Keratinocyte (primary cell): ENCODE results near the gene PRKAR1B. TPM values are rescaled to one million over a fixed set of nuclear protein-coding genes. Genes with fewer than 3 reads are reported as not detected.

ENCODE experiments used
- DNase-seq: peaks from one replicate; pipeline ENCODE4 v3.0.0-alpha.2; 2011; ENCODE audit warnings: low read depth, missing footprints, low spot score
- FAIRE-seq: peaks from 2 replicates; lab custom pipeline; 2011; peaks lifted over from hg19 to GRCh38; lab: Jason Lieb, UNC
- H2AFZ ChIP-seq: 2 replicates; pipeline ENCODE4 v1.6.0; 2012; ENCODE audit warnings: low read length, control low read depth, inconsistent platforms; ENCODE audit not compliant: control insufficient read depth
- H3K27ac ChIP-seq: 2 replicates; pipeline ENCODE4 v1.5.1; 2011; ENCODE audit warnings: low read length; ENCODE audit not compliant: control insufficient read depth, insufficient read depth
- H3K27me3 ChIP-seq: 3 replicates; pipeline ENCODE4 v1.6.0; 2011; ENCODE audit warnings: low read length; ENCODE audit not compliant: control insufficient read depth, insufficient read depth; ENCODE audit errors: extremely low read depth
- H3K36me3 ChIP-seq, 2 experiments: 2 replicates in 1 of 2; 3 replicates in 1 of 2; pipeline ENCODE4 v1.5.1; 2011; ENCODE audit warnings: low read length in 2 of 2, mild to moderate bottlenecking in 1 of 2; ENCODE audit not compliant: control insufficient read depth in 2 of 2, insufficient read depth in 2 of 2; ENCODE audit errors: extremely low read depth in 1 of 2
- H3K4me1 ChIP-seq: 3 replicates; pipeline ENCODE4 v1.5.1; 2011; ENCODE audit warnings: low read length; ENCODE audit not compliant: control insufficient read depth, insufficient read depth; ENCODE audit errors: extremely low read depth
- H3K4me2 ChIP-seq: 3 replicates; pipeline ENCODE4 v1.6.0; 2011; ENCODE audit warnings: low read depth, low read length; ENCODE audit not compliant: control insufficient read depth, insufficient read depth; ENCODE audit errors: extremely low read depth
- H3K4me3 ChIP-seq, 3 experiments: fragments of 200-600 bp in 1 of 3; sonication (generic) in 1 of 3; 2 replicates in 2 of 3; 3 replicates in 1 of 3; pipeline ENCODE4 v1.5.1; 2011 to 2016; ENCODE audit warnings: low read length in 3 of 3, mild to moderate bottlenecking in 3 of 3, control low read depth in 2 of 3, inconsistent platforms in 1 of 3, low read depth in 1 of 3, mixed read lengths in 1 of 3, mixed run types in 1 of 3, moderate library complexity in 1 of 3; ENCODE audit not compliant: control insufficient read depth in 2 of 3, insufficient read depth in 2 of 3; ENCODE audit errors: extremely low read depth in 1 of 3
- H3K79me2 ChIP-seq: 2 replicates; pipeline ENCODE4 v1.6.0; 2012; ENCODE audit warnings: low read length; ENCODE audit not compliant: control insufficient read depth, insufficient read depth
- H3K9ac ChIP-seq: 3 replicates; pipeline ENCODE4 v1.6.0; 2011; ENCODE audit warnings: low read length; ENCODE audit not compliant: control insufficient read depth, insufficient read depth; ENCODE audit errors: extremely low read depth
- H3K9me1 ChIP-seq: 3 replicates; pipeline ENCODE4 v1.6.0; 2011; ENCODE audit warnings: low read length; ENCODE audit not compliant: control insufficient read depth, insufficient read depth; ENCODE audit errors: extremely low read depth
- H3K9me3 ChIP-seq: 2 replicates; pipeline ENCODE4 v1.5.1; 2012; ENCODE audit warnings: low read depth, low read length; ENCODE audit not compliant: control insufficient read depth
- H4K20me1 ChIP-seq: 3 replicates; pipeline ENCODE4 v1.6.0; 2011; ENCODE audit warnings: low read length; ENCODE audit not compliant: control insufficient read depth, insufficient read depth; ENCODE audit errors: extremely low read depth
- EZH2 ChIP-seq: IDR thresholded peaks from one replicate; pipeline ENCODE4 v1.6.1; 2012; ENCODE audit warnings: inconsistent platforms, mild to moderate bottlenecking, low read length, moderate library complexity
- dilution Hi-C: fragments of 300-500 bp; cut with MboI; formaldehyde crosslinking; loops from one replicate; pipeline ENCODE4 v1.7.0; 2020; ENCODE audit warnings: low sequenced_read_pairs; ENCODE audit not compliant: extremely low pct_ligation_motif_present
- polyA plus RNA-seq, 5 experiments: library from polyadenylated mRNA; depleted of rRNA in 3 of 5; stranded (reverse) in 3 of 5; stranded (forward) in 1 of 5; unstranded in 1 of 5; fragments of >200 nt; gene quantifications; 1 replicate in 1 of 5; 2 replicates in 3 of 5; 3 replicates in 1 of 5; pipeline versions ENCODE4 v1.2.1 to v1.2.3, GENCODE V29; 2011 to 2012; ENCODE audit warnings: missing spikeins in 2 of 5, low read depth in 1 of 5, low replicate concordance in 1 of 5
- TF ChIP-seq, protein P1 (sequence below), 3 experiments: IDR thresholded peaks in 1 of 3; conservative IDR thresholded peaks in 1 of 3; optimal IDR thresholded peaks in 1 of 3; 2 replicates in 2 of 3; 3 replicates in 1 of 3; pipeline versions ENCODE3 to v1.5.1; 2011; ENCODE audit warnings: low read length in 3 of 3, mild to moderate bottlenecking in 3 of 3, moderate library complexity in 2 of 3, control low read depth in 1 of 3, inconsistent platforms in 1 of 3; ENCODE audit not compliant: insufficient read depth in 2 of 3; ENCODE audit errors: extremely low read depth in 1 of 3

PRKAR1B gene
- polyA plus RNA-seq, 1 donor (not counting 4 experiments of a cell fraction or from before 2014, with no cell fraction given), result 10.8 TPM

DNA sequence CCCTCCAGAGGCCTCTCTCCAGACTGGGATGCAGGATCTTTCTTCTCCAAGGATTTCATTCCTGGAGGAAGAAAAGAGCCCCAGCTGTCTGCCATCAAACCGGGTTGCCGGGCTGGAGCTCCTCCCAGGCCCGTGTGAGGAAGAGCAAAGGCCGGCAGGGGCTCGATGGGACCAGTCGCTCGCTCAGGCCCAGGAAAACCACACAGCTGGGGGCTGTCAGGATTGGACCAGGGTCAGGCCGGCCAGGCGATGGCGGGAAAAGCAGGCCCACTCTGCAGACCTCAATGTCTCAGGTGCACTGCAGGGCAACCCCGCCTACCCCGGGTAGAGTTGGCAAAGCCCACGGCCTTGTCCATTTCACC is 98.7 kb downstream of the PRKAR1B start:
- Histone ChIP-seq H3K9ac (no peak overlapping the region), H3K79me2 (no peaks in the 10 kb centered on the region), H4K20me1 (no peaks in the 10 kb centered on the region), H3K27ac (no peak overlapping the region), H3K4me2 (no peak overlapping the region), H3K27me3 (no peaks in the 10 kb centered on the region), H3K4me3 (no peak overlapping the region), H3K4me1 (no peaks in the 10 kb centered on the region), H3K9me3 (no peaks in the 10 kb centered on the region), H2AFZ (no peak overlapping the region), H3K9me1 (no peaks in the 10 kb centered on the region), H3K36me3 (no peaks in the 10 kb centered on the region)
- no peak for DNase-seq
- dilution Hi-C loops, result no loop called here
- FAIRE-seq, result no peak
- TF ChIP-seq EZH2, result no peak
- TF ChIP-seq, protein P1, sequence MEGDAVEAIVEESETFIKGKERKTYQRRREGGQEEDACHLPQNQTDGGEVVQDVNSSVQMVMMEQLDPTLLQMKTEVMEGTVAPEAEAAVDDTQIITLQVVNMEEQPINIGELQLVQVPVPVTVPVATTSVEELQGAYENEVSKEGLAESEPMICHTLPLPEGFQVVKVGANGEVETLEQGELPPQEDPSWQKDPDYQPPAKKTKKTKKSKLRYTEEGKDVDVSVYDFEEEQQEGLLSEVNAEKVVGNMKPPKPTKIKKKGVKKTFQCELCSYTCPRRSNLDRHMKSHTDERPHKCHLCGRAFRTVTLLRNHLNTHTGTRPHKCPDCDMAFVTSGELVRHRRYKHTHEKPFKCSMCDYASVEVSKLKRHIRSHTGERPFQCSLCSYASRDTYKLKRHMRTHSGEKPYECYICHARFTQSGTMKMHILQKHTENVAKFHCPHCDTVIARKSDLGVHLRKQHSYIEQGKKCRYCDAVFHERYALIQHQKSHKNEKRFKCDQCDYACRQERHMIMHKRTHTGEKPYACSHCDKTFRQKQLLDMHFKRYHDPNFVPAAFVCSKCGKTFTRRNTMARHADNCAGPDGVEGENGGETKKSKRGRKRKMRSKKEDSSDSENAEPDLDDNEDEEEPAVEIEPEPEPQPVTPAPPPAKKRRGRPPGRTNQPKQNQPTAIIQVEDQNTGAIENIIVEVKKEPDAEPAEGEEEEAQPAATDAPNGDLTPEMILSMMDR (optimal IDR thresholded peaks at IDR 0.05 in 1 of 3, IDR thresholded peaks at IDR 0.05 in 1 of 3, conservative IDR thresholded peaks at IDR 0.05 in 1 of 3; ENCODE audit: extremely low read depth in 1 of 3, insufficient read depth in 2 of 3, low read length in 3 of 3), result no peak

- Histone ChIP-seq H3K9ac (no peak overlapping the region), H3K4me1 (no peaks in the 10 kb centered on the region), H2AFZ (no peak overlapping the region), H4K20me1 (no peaks in the 10 kb centered on the region), H3K9me3 (no peaks in the 10 kb centered on the region), H3K9me1 (no peaks in the 10 kb centered on the region), H3K79me2 (no peaks in the 10 kb centered on the region), H3K36me3 (no peaks in the 10 kb centered on the region), H3K4me3 (no peak overlapping the region), H3K27ac (no peak overlapping the region), H3K4me2 (no peak overlapping the region), H3K27me3 (no peaks in the 10 kb centered on the region)
- dilution Hi-C loops, result no loop called here
- no peak for TF ChIP-seq EZH2
- TF ChIP-seq, protein P1 (optimal IDR thresholded peaks at IDR 0.05 in 1 of 3, IDR thresholded peaks at IDR 0.05 in 1 of 3, conservative IDR thresholded peaks at IDR 0.05 in 1 of 3; ENCODE audit: extremely low read depth in 1 of 3, insufficient read depth in 2 of 3, low read length in 3 of 3), result no peak
- FAIRE-seq (no peak), DNase-seq (no peak)
These were observed 99.2 kb downstream of the PRKAR1B start for GRCh38 chr7:627661-628401.
